GM10248 (cell line): ENCODE data around the gene CHST6.
"Not testable (repeated sequence)": the region's sequence is repeated elsewhere in the genome, so short reads cannot be mapped to it uniquely, and the experiment has no call there.

Experiments
- CTCF ChIA-PET: fragments of 300-600 bp; sonication (Branson Sonifier 250); formaldehyde crosslinking; extraction: SDS; loops from one replicate; lab custom pipeline; 2021; ENCODE audit warnings: antibody characterized with exemption; lab: Yijun Ruan, JAX
- POLR2A ChIA-PET: fragments of 350-650 bp; sonication (Branson Sonifier 250); formaldehyde crosslinking; extraction: SDS; loops from one replicate; lab custom pipeline; 2020; ENCODE audit warnings: antibody characterized with exemption; lab: Yijun Ruan, JAX
- DNase-seq: peaks from one replicate; pipeline ENCODE4 v3.0.0; 2012; ENCODE audit errors: extremely low spot score
- CTCF ChIP-seq: IDR thresholded peaks from 2 replicates; pipeline ENCODE4 v1.5.1; 2012; ENCODE audit warnings: mild to moderate bottlenecking, low read depth; ENCODE audit errors: extremely low read depth, missing control alignments, control extremely low read depth

The CHST6 gene

GRCh38 chr16:75526032-75526790, 31.0 kb upstream of the CHST6 start:
- ChIA-PET POLR2A (no interaction called here), CTCF (interaction anchor here (0.8 kb wide), 1 partner anchor 10 kb away, joined by 3 read pairs; no protein-coding TSS in a partner anchor)
- no peak for DNase-seq
- TF ChIP-seq CTCF: no peak

- ChIA-PET CTCF (interaction anchor here (1.4 to 6.5 kb wide), 5 partner anchors 8 to 102 kb away, joined by 4 to 104 read pairs (median 22); partner anchors contain the start of genes ADAT1 and TMEM231), POLR2A (no interaction called here)
- no peak for DNase-seq
- no peak for TF ChIP-seq CTCF
Observed at GRCh38 chr16:75519175-75519574, 23.9 kb upstream of the CHST6 start.

DNA sequence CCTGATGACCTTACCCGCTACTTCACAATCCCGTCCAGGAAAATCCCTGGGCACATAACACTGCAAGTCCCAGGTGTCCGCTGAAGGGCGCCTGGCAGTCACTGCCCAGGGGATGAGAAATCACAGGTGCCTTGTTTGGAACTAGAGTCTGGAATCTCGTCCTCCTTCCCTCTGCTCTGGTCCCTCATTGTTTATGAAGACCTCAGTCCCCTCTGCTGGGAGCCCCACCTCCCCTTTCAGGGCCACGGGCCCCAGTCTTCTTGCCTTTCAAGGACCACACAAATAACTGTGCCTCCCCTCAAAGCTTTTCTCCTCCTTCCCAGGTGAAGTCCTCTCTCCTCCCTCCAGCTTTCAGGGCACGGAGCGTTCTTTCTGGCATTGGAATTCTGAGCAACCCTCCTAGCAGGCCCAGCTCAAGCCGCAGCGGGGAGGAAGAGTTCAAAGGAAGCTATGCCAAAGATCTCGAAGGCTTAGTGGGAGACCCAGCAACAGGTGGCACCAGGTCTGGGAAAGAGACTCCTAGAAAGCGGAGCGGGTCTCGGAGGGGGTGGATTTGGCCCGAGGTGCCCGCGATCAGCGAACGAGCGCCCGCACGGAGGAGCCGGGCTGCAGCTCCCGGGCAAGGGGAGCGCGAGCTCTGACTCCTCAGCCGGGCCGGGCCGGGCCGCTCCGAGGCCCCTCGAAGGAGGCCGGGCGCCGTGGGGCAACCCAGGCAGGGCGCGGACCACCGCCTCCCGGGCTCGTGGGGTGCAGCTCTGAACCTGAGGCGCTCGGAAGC, 21.1 kb upstream of the CHST6 start:
- CTCF ChIA-PET: interaction anchor here (0.6 to 6.5 kb wide), 56 partner anchors 8 to 317 kb away, joined by 3 to 104 read pairs (median 5); partner anchors contain the start of genes ADAT1, CFDP1, CHST5 and CHST6
- POLR2A ChIA-PET: interaction anchor here (1.0 to 1.4 kb wide), 4 partner anchors 21 to 132 kb away, joined by 3 to 7 read pairs (median 4); partner anchors contain the start of genes ADAT1, CHST6, KARS1 and TERF2IP
- not testable (repeated sequence) for DNase-seq

DNA sequence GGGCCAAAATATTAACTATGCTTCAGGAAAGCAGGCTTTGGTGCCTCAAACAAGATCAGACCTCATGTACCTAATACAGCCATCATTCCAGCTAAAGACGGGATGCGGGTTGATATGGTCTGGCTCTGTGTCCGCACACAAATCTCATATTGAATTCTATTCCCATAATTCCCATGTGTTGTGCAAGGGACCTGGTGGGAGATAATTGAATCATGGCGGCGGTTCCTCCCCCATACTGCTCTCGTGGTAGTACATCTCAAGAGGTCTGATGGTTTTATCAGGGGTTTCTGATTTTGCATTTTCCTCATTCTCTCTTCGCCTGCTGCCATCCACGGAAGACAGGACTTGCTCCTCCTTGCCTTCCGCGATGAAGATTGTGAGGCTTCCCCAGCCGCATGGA, 19.1 kb upstream of the CHST6 start:
- POLR2A ChIA-PET: no interaction called here
- no peak for TF ChIP-seq CTCF
- no peak for DNase-seq
- CTCF ChIA-PET: interaction anchor here (0.9 to 1.2 kb wide), 5 partner anchors 20 to 51 kb away, joined by 3 to 4 read pairs (median 4); no protein-coding TSS in a partner anchor

DNA sequence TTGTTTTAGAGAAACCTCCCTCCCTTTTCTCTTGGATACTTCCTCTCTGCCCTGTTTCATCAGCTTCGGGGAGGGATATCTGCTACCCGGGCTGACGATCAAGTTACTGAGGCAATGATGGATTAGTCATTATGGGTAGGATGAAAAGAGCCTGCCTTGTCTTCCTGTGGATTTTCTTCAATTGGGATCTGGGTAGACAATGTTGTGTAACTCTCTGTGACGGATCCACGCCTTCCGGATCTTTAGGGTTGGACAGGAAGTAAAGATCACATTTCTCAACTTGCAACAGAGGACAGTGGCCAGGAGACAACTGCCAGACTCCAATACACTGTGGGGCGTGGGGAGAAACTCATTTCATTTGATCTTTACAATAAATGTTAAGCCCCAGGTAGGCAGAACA, 11.3 kb upstream of the CHST6 start:
- DNase-seq: no peak
- ChIA-PET CTCF (interaction anchor here (0.6 to 3.5 kb wide), 4 partner anchors 10 to 55 kb away, joined by 3 to 22 read pairs (median 4); no protein-coding TSS in a partner anchor), POLR2A (interaction anchor here (1.3 kb wide), 1 partner anchor 11 kb away, joined by 5 read pairs; the partner anchor contains the start of gene CHST6)
- no peak for TF ChIP-seq CTCF

DNA sequence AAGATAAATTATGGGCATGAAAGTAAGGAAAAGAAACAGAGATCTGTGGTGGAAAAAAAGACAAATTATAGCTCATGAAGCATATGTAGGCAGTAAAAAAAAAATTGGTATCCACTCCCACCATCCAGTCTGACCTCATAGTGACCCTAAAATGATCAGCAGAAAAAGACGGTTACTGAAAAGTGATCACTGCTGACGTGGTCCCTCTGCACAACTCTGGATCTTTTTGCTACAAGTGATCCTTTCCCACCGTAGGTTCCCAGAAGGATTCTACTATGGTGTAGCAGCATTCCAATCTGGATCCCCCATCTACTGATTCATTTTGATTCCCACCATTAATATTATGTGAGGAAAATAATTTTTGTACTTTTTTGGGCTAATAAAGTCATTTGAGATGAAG, 10.9 kb upstream of the CHST6 start:
- no peak for DNase-seq
- no peak for TF ChIP-seq CTCF
- ChIA-PET CTCF (interaction anchor here (0.6 to 1.2 kb wide), 4 partner anchors 11 to 56 kb away, joined by 3 to 5 read pairs (median 4); no protein-coding TSS in a partner anchor), POLR2A (interaction anchor here (1.3 kb wide), 1 partner anchor 11 kb away, joined by 5 read pairs; the partner anchor contains the start of gene CHST6)
